Spleen (tissue), 7 donors: Measurements from ENCODE around the gene FAM83F.

Experiments used
- POLR2A ChIP-seq, 3 donors: fragments of 450-650 bp; IDR thresholded peaks; one replicate each; pipeline ENCODE4 v1.5.1; 2017; ENCODE audit warnings: antibody characterized with exemption in 3 of 3, mild to moderate bottlenecking in 1 of 3
- POLR2AphosphoS5 ChIP-seq, 3 donors: sonication (generic); formaldehyde crosslinking; IDR thresholded peaks; one replicate each; pipeline ENCODE4 v1.5.1; 2017; ENCODE audit warnings: antibody characterized with exemption in 3 of 3
- TF ChIP-seq, protein P1 (sequence below), 11 experiments: fragments of 200-600 bp in 7 of 11; fragments of 450-650 bp in 4 of 11; sonication (generic) in 4 of 11; IDR thresholded peaks in 8 of 11; conservative IDR thresholded peaks in 3 of 11; 1 replicate in 7 of 11; 2 replicates in 4 of 11; pipeline versions ENCODE4 v1.4.0 to v1.8.0; 2016 to 2021; ENCODE audit warnings: antibody characterized with exemption in 11 of 11, inconsistent platforms in 4 of 11, mild to moderate bottlenecking in 1 of 11
- donor health status: DM: no; HTN: no; CAD: no; lungs with moderate emphysema.
- donor health status: DM: no; HTN: no; CAD: no.
- donor health status: DM: no; HTN: no; CAD: no.

DNA sequence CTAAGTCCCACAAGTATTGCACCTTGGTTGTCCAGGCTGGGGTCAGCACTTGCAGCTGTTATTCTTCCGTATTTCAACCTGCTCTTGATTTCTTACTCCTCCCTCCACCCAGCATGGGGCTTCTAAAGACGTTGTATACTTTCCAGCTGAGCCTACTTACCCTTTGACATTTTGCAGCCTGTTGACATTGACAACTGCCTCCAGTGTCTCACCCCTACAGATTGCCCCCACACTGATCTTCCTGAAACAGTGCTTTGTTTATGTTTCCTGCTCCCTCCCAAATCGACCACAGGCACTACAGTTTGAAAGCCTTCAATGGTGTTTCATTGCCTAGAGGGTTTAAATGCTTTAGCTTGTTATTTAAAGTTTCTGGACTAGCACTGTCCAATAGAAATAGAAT is 56.6 kb downstream of the FAM83F start:
- TF ChIP-seq, protein P1, sequence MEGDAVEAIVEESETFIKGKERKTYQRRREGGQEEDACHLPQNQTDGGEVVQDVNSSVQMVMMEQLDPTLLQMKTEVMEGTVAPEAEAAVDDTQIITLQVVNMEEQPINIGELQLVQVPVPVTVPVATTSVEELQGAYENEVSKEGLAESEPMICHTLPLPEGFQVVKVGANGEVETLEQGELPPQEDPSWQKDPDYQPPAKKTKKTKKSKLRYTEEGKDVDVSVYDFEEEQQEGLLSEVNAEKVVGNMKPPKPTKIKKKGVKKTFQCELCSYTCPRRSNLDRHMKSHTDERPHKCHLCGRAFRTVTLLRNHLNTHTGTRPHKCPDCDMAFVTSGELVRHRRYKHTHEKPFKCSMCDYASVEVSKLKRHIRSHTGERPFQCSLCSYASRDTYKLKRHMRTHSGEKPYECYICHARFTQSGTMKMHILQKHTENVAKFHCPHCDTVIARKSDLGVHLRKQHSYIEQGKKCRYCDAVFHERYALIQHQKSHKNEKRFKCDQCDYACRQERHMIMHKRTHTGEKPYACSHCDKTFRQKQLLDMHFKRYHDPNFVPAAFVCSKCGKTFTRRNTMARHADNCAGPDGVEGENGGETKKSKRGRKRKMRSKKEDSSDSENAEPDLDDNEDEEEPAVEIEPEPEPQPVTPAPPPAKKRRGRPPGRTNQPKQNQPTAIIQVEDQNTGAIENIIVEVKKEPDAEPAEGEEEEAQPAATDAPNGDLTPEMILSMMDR (IDR thresholded peaks at IDR 0.05 in 8 of 11, conservative IDR thresholded peaks at IDR 0.05 in 3 of 11) = no peak
- TF ChIP-seq POLR2AphosphoS5 (IDR thresholded peaks at IDR 0.05) = no peak
- no peak for TF ChIP-seq POLR2A (IDR thresholded peaks at IDR 0.05)
